Measurements from ENCODE around the gene PRL. TPM values are rescaled to one million over a fixed set of nuclear protein-coding genes. Genes with fewer than 3 reads are reported as not detected.
A peak's percentile ranks its signal among the peaks of the same experiment; 100 is the strongest.

PRL gene
- total RNA-seq: not detected in 2 replicates

GRCh38 chr6:22296936-22297335 lies at the start of gene PRL:
TSS of gene PRL (minus strand) at chr6:22297036. CDS start at chr6:22296982, 54 bp downstream.
- no peak for DNase-seq (ENCODE audit: extremely low read depth, low read depth, low spot score)

DNA sequence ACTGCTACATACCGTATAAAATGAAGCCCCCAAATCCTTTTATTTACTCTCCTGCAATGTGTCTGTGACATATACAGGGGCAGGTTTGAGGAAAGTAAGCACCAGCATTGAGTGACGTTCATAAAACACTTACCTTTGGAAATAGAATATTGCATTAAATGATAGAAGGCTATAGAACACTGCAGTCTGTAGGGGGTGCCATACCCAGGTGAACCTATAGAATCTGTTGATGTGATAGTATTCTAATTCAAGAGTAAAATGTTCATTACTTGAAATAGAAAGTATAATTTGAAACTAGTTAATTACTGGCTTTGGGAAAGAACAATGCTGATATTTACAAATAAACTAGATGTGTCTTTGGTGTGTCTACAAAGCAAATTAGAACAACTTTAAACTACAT lies 47.0 kb upstream of the PRL start:
- no peak for DNase-seq (ENCODE audit: extremely low read depth, low read depth, low spot score)

GRCh38 chr6:22334778-22335177 lies 37.9 kb upstream of the PRL start:
- DNase-seq (ENCODE audit: extremely low read depth, low read depth, low spot score): no peak

DNA sequence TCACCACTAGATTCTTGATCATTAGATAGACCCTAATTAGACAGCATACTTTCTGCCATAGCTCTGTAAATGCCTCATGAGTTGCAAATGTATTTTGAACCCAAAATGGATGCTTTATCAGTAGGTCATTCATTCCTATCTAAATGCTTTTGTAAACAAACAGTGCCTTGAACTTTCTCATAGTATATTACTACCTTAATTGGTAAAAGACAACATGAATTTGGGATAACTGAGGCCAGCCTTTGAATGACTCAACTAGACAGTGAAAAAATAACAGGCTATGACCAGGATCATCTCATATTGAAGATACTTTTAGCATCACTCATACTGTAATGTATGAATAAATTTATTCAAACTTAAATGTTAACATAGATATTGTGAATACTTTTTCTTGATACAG lies 37.0 kb upstream of the PRL start:
- DNase-seq (ENCODE audit: extremely low read depth, low read depth, low spot score): no peak

GRCh38 chr6:22332711-22333110 lies 35.9 kb upstream of the PRL start:
- DNase-seq (ENCODE audit: extremely low read depth, low read depth, low spot score): no peak

- DNase-seq (ENCODE audit: extremely low read depth, low read depth, low spot score): no peak
Observed at GRCh38 chr6:22332216-22332615, 35.4 kb upstream of the PRL start.

GRCh38 chr6:22330941-22331340 lies 34.1 kb upstream of the PRL start:
- DNase-seq (ENCODE audit: extremely low read depth, low read depth, low spot score): no peak

DNA sequence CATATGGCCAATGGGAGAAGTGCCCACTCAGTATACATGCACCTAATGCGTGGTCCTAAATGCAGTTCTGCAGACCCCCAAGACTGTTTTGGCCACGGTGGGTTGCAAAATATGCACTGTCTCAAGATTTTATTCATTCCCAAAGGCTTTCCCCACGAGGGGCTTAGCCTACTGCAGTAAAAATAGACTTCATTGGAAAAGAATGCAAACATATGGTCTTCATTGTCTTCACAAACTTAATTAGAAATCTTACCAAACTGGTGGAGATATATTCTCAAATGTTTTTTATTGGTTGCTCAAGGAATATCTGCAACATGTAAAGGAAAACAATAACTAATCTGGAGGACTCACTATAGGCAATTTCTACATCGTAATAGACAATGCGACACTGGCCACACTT lies 31.6 kb upstream of the PRL start:
- DNase-seq (ENCODE audit: extremely low read depth, low read depth, low spot score): no peak

- no peak for DNase-seq (ENCODE audit: extremely low read depth, low read depth, low spot score)
Observed at GRCh38 chr6:22327881-22328280, 31.0 kb upstream of the PRL start.

GRCh38 chr6:22326500-22326899 lies 29.7 kb upstream of the PRL start:
- DNase-seq (ENCODE audit: extremely low read depth, low read depth, low spot score): no peak

DNA sequence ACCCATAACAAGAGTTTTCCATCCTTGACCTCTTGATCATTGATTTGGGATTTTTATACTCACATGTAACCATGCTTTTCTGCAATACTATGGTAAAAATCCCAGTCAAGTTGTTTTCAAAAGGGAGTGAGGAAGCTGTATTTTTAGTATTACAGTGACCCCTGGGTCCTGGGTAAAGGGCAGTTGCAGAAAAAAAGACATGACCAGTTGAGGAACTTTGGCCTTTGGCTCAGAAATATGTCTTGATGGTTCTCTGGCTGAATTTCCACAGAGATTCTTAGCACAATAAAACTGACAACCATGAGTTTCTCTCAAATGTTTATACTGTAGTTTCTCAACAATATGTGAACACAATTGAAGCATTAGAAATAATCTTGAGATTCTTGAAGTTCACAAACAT lies 28.6 kb upstream of the PRL start:
- no peak for DNase-seq (ENCODE audit: extremely low read depth, low read depth, low spot score)

DNA sequence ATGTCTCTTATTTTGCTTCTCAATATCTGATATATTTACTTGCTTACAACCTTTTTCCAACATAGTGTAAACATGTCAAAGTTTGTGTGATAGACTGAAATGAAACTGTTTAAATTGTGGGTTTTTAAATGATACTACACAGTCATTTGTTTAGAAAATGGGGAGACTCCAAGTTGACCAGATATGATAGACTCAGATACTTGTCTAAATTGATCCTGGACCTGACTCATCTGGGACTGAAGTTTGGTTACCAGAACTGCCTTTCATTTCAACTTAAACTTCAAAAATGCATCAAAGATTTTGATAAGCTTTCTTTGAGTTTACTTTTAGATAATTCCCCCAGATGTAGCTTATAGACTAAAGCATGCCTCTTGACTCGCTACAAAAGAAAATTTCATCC lies 27.0 kb upstream of the PRL start:
- DNase-seq (ENCODE audit: extremely low read depth, low read depth, low spot score): no peak

DNA sequence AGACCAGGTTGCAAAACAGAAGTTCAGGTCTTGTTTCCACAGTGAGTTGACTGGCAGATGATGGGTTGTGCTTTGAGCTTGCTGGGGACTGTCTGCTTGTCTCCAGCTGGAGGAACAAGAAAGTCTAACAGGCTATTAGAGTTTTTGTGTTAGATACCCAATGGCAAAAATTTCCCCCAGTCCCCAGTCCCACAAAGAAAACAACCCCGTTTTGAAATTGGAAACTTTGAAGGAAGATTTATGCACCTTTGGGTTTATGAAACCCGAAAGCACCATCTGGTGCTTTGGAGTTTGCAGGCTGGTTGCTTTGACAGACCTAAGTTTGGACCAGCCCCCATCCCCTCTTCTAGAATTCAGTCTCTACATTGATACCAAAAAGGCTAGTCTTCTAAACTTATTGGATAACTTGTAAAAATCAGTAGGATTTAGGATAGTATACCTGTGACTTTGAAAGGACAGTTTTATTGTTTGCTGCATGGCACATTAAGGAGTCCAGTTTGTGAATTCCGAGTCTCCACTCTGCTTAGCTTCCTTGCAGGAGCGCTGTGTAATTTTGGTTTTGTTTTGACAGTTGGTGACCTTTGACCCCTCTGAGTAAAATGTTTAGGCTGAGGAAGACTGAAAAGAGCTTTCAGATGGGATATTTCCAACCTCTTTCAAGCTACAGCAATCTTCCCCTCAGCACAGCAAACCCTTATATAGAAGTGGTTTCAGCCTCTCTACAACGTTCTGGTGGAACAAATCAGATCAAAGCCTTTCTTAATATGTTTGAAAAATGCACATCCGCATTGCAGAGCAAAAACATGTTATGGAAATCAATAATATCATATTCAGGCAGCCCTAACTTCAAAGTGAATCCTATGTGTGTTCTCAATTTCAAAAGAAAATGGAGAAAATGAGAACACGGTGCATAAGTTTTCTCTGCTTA lies 25.5 kb upstream of the PRL start:
- DNase-seq (ENCODE audit: extremely low read depth, low read depth, low spot score): no peak

DNA sequence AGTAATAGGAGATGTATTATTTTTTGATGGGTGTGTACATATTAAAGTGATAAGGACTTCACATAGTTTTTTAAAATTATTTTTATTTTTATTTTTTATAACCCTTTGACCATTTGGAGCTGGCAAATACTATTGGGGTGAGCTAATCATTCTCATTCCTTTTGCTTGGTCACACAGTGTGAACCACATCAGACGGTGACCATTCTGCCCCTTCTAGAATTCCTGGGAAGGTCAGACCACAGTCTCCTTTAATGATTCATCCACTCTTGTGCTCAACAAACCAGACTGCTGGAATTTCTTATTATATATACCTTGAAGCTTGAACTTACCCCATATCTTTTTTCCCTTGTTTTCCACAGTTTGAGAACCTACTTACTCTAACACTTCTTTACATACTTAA lies 23.9 kb upstream of the PRL start:
- peak; percentile 5 for DNase-seq (ENCODE audit: extremely low read depth, low read depth, low spot score)

DNA sequence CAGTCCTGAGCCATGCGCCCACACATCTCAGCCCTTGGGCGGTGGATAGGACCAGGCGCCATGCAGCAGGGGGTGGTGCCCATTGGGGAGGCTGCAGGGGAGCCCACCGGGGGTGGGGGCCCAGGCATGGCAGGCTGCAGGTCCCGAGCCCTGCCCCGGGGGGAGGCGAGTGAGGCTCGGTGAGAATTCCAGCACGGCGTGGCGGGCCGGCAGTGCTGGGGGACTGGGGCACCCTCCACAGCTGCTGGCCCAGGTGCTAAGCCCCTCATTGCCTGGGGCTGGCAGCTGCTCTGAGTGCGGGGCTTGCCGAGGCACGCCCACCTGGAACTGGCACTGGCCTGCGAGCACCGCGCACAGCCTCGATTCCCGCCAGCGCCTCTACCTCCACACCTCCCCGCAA lies 21.6 kb upstream of the PRL start:
- DNase-seq (ENCODE audit: extremely low read depth, low read depth, low spot score): no peak

- no peak for DNase-seq (ENCODE audit: extremely low read depth, low read depth, low spot score)
Observed at GRCh38 chr6:22313796-22314195, 17.0 kb upstream of the PRL start.

DNA sequence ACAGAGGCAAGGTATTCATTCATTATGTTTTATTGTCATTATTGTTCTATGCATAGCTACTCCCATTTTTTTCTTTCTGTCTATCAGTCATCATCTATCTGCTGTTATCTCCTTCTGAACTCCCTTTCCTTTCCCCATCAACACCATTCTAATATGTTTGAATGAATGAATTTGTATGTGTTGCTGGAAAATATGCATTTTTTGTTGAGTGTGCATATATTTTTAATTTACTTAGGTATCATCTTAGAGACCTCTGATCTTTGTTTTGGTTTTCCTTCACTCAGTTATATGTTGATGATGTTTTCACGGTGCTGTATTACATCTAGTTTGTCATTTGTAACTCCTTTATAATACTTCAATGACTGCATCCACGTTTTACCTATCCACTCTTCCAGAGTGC lies 12.1 kb upstream of the PRL start:
- no peak for DNase-seq (ENCODE audit: extremely low read depth, low read depth, low spot score)

GRCh38 chr6:22306741-22307466 lies 10.1 kb upstream of the PRL start:
- DNase-seq (ENCODE audit: extremely low read depth, low read depth, low spot score): no peak

DNA sequence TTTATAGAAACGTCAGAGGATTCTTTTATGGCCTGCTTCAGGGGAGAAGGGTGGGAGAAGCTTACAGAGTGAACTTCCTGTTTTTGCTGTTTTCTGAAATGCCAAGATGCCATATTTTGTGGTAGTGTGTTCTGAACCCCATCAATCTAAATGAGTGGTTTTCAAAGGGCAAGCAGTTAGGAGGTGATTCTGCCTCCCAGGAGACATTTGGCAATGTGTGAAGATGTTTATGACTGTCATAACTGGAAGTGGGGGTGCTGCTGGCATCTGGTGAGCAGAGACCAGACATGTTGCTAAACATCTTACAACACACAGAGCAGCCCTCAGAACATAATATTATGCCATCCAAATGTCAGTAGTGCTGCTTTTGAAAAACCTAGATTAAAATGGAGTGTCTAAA lies 6.0 kb upstream of the PRL start:
- DNase-seq (ENCODE audit: extremely low read depth, low read depth, low spot score): no peak

DNA sequence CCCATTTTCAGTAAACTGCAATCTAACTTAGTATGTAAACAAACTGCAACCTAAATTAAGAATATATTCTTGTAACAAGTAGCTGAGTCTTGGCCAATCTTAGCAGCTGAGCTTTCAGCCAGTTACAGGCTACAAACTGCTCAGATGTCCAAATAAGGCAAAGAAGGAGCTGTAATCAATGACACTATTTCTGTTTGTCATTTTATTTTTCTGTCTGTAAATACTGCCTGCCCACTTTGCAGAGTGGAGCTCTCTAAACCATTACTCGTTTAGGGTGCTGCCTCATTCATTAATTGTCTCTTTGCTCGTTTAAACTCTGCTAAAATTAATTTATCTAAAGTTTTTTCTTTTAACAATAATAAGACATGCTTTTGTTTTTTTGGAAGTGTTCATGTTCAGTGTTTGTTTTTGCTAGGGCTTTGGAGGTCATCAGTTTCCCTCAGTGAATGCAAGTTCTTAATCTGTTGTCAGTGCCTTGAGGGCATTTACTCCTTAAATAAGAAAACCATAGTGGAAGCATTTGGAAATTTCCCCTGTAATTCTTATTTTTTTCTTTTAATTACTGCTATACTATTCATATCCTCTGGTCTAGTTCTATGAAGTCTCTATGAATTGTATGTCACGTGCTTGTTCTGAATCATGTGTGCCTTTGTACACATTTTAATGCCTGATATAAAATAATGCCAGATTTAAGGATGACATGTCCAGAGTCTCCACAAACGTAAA lies 3.6 kb upstream of the PRL start:
- DNase-seq (ENCODE audit: extremely low read depth, low read depth, low spot score): no peak

DNA sequence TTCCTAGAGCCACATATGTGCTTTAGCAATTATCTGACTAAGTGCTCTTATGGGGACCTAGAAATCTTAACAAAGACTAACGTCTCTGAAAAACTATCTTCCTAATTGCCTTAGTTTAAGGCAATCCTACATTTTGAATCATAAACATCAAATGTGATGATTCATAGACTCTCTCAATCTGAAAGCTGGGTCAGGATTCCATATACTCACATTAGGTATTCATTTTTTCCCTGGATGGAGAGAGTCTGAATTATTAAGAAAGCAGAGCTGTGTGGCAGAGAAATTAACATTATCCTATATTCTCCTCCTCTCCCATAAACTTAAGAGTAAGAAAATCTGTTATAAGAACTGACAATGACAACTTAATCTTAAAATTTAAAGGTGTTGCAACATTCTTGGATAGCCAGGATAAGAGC lies 1.6 kb upstream of the PRL start:
- no peak for DNase-seq (ENCODE audit: extremely low read depth, low read depth, low spot score)
